ENCODE results near the gene MLANA.

Gene MLANA

GRCh38 chr9:5890641-5891040 is at the start of gene MLANA:
MLANA (plus strand) TSS chr9:5890889; CDS start chr9:5892475, 1,586 bp downstream.
- no peak for DNase-seq

GRCh38 chr9:5841771-5842573 is 48.7 kb upstream of the MLANA start:
- no peak for DNase-seq

GRCh38 chr9:5842929-5843793 is 47.5 kb upstream of the MLANA start:
- no peak for DNase-seq

GRCh38 chr9:5843794-5844471 is 46.8 kb upstream of the MLANA start:
- DNase-seq: no peak

GRCh38 chr9:5845157-5845531 is 45.5 kb upstream of the MLANA start:
- no peak for DNase-seq

- DNase-seq: no peak
Measured at GRCh38 chr9:5846096-5846495, 44.6 kb upstream of the MLANA start.

- no peak for DNase-seq
Measured at GRCh38 chr9:5846501-5846921, 44.2 kb upstream of the MLANA start.

- DNase-seq: no peak
Measured at GRCh38 chr9:5848372-5848882, 42.3 kb upstream of the MLANA start.

- DNase-seq: no peak
Measured at GRCh38 chr9:5850724-5851122, 40.0 kb upstream of the MLANA start.

GRCh38 chr9:5851445-5851844 is 39.2 kb upstream of the MLANA start:
- no peak for DNase-seq

- DNase-seq: no peak
Measured at GRCh38 chr9:5852987-5853386, 37.7 kb upstream of the MLANA start.

- no peak for DNase-seq
Measured at GRCh38 chr9:5853617-5854016, 37.1 kb upstream of the MLANA start.

- no peak for DNase-seq
Measured at GRCh38 chr9:5854063-5854790, 36.5 kb upstream of the MLANA start.

- DNase-seq: no peak
Measured at GRCh38 chr9:5857928-5858327, 32.8 kb upstream of the MLANA start.

- no peak for DNase-seq
Measured at GRCh38 chr9:5858833-5859232, 31.9 kb upstream of the MLANA start.

GRCh38 chr9:5863092-5863746 is 27.5 kb upstream of the MLANA start:
- no peak for DNase-seq

- DNase-seq: no peak
Measured at GRCh38 chr9:5864446-5864845, 26.2 kb upstream of the MLANA start.

GRCh38 chr9:5866272-5866671 is 24.4 kb upstream of the MLANA start:
- no peak for DNase-seq

- DNase-seq: no peak
Measured at GRCh38 chr9:5866685-5867084, 24.0 kb upstream of the MLANA start.

- no peak for DNase-seq
Measured at GRCh38 chr9:5868235-5868634, 22.5 kb upstream of the MLANA start.

- DNase-seq: no peak
Measured at GRCh38 chr9:5869315-5870019, 21.2 kb upstream of the MLANA start.

- DNase-seq: no peak
Measured at GRCh38 chr9:5870020-5870339, 20.7 kb upstream of the MLANA start.
